ENCODE results near the gene LDHAL6B. TPM values are rescaled to one million over a fixed set of nuclear protein-coding genes. Genes with fewer than 3 reads are reported as not detected.
A peak's percentile ranks its signal among the peaks of the same experiment; 100 is the strongest.

The LDHAL6B gene
- total and polyA plus RNA-seq, 4 donors = 0.05 TPM; not detected in 3

GRCh38 chr15:59197454-59197853 lies 9.2 kb upstream of the LDHAL6B start:
- no peak for DNase-seq
- Histone ChIP-seq H3K4me3 (no peak overlapping the region), H3K27me3 (ENCODE audit: control insufficient read depth in 3 of 3, insufficient read depth in 3 of 3, low read length in 2 of 3) (no peaks in the 10 kb centered on the region), H3K9me3 (ENCODE audit: control insufficient read depth in 4 of 4, insufficient read depth in 3 of 4, low read length in 3 of 4) (no peaks in the 10 kb centered on the region), H3K4me1 (ENCODE audit: control insufficient read depth in 5 of 5, insufficient read depth in 5 of 5, low read length in 5 of 5) (peaks cover 0 to 4% (median 0%) of the 10 kb centered on the region in 5 donors), H3K27ac (ENCODE audit: low read depth in 1 of 2, low read length in 1 of 2) (no peak overlapping the region), H3K9ac (ENCODE audit: insufficient read depth in 1 of 2, low read length in 2 of 2) (no peak overlapping the region), H3K36me3 (ENCODE audit: control insufficient read depth in 4 of 4, insufficient read depth in 4 of 4, low read length in 4 of 4) (peaks cover 0 to 35% (median 10%) of the 10 kb centered on the region in 4 donors)
- no peak for ATAC-seq (ENCODE audit: insufficient read depth, low FRiP score)
- TF ChIP-seq CTCF (IDR thresholded peaks at IDR 0.05; ENCODE audit: control extremely low read depth, extremely low read depth) = no peak
- WGBS, 2 donors = 68 to 87% methylated on average over 2 of the region's 2 CpGs

GRCh38 chr15:59199626-59200465 lies 6.8 kb upstream of the LDHAL6B start:
- peak overlapping the region in 1 of 2 donors; percentile 41 for H3K27ac ChIP-seq (ENCODE audit: low read depth in 1 of 2, low read length in 1 of 2)
- TF ChIP-seq CTCF (IDR thresholded peaks at IDR 0.05; ENCODE audit: control extremely low read depth, extremely low read depth) = no peak
- ATAC-seq (ENCODE audit: insufficient read depth, low FRiP score) (no peak), DNase-seq (no peak)
- no peaks in the 10 kb centered on the region for H3K9me3 ChIP-seq (ENCODE audit: control insufficient read depth in 4 of 4, insufficient read depth in 3 of 4, low read length in 3 of 4)
- no peak overlapping the region for H3K4me3 ChIP-seq
- H3K4me1 ChIP-seq (ENCODE audit: control insufficient read depth in 5 of 5, insufficient read depth in 5 of 5, low read length in 5 of 5) = peaks cover 0 to 4% (median 0%) of the 10 kb centered on the region in 5 donors
- no peak overlapping the region for H3K9ac ChIP-seq (ENCODE audit: insufficient read depth in 1 of 2, low read length in 2 of 2)
- H3K27me3 ChIP-seq (ENCODE audit: control insufficient read depth in 3 of 3, insufficient read depth in 3 of 3, low read length in 2 of 3) = no peaks in the 10 kb centered on the region
- 90 to 94% methylated on average over 10 of the region's 10 CpGs for WGBS, 2 donors
- H3K36me3 ChIP-seq (ENCODE audit: control insufficient read depth in 4 of 4, insufficient read depth in 4 of 4, low read length in 4 of 4) = peaks cover 0 to 26% (median 12%) of the 10 kb centered on the region in 4 donors

GRCh38 chr15:59200560-59200959 lies 6.1 kb upstream of the LDHAL6B start:
- Histone ChIP-seq H3K27ac (ENCODE audit: low read depth in 1 of 2, low read length in 1 of 2) (peak overlapping the region in 1 of 2 donors; percentile 41), H3K4me3 (no peak overlapping the region), H3K4me1 (ENCODE audit: control insufficient read depth in 5 of 5, insufficient read depth in 5 of 5, low read length in 5 of 5) (peaks cover 0 to 4% (median 0%) of the 10 kb centered on the region in 5 donors), H3K36me3 (ENCODE audit: control insufficient read depth in 4 of 4, insufficient read depth in 4 of 4, low read length in 4 of 4) (peaks cover 0 to 23% (median 10%) of the 10 kb centered on the region in 4 donors), H3K27me3 (ENCODE audit: control insufficient read depth in 3 of 3, insufficient read depth in 3 of 3, low read length in 2 of 3) (no peaks in the 10 kb centered on the region), H3K9me3 (ENCODE audit: control insufficient read depth in 4 of 4, insufficient read depth in 3 of 4, low read length in 3 of 4) (no peaks in the 10 kb centered on the region), H3K9ac (ENCODE audit: insufficient read depth in 1 of 2, low read length in 2 of 2) (no peak overlapping the region)
- no peak for DNase-seq
- no peak for ATAC-seq (ENCODE audit: insufficient read depth, low FRiP score)
- no peak for TF ChIP-seq CTCF (IDR thresholded peaks at IDR 0.05; ENCODE audit: control extremely low read depth, extremely low read depth)
- WGBS, 2 donors = 96 to 98% methylated on average over 9 of the region's 9 CpGs

All from lung (tissue), 12 donors.